DMS79 (cell line): ENCODE data around the gene TSPAN32.
"Not testable (repeated sequence)": the region's sequence is repeated elsewhere in the genome, so short reads cannot be mapped to it uniquely, and the experiment has no call there.

Experiments
- DNase-seq: peaks from one replicate; lab custom pipeline; 2025; lab: John Stamatoyannopoulos, UW

The TSPAN32 gene

DNA sequence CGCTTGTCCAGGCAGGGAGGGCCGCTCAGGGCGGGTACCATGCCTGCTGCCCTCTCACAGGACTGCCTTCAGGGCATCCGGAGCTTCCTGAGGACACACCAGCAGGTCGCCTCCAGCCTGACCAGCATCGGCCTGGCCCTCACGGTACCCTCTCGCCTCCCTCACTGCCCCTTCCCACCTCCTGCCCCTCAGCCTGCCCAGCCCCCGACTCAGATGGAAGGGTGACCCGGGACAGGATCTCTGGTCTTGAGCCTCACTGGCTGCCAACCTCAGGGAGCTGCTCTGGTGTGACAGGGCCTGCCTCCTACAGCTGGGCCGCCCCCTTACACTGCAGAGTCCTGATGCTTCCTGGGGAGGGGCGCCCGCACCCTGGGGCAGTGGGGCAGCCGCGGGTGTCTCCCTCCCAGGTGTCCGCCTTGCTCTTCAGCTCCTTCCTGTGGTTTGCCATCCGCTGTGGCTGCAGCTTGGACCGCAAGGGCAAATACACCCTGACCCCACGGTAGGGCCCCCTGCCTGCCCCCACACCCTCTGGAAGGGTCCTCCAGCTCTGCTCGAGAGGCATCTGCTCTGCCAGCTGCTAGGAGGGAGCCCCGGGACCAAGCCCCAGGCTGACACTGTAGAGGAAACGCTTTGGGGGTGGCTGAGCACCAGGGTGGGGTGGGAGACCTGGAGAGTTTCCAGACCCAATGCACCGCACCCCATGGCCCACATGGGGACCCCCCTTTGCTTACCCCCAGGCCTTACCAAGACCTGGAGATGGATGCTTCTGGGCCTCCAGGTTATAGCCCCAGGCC is 14.6 kb downstream of the TSPAN32 start:
- DNase-seq, result no peak

DNA sequence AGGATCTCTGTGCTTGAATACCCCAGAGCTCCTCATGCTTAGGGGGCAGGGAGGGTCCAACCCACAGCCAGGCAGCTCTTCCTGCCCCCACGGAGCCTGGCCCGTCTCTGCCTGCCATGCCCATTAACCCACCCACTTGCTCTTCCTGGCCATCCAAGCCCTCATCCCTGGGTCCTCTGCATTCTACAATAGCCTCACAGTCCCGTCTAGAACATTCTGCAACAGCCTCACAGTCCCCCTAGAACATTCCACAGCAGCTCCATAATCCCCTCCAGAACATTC is 15.1 kb downstream of the TSPAN32 start:
- no peak for DNase-seq

DNA sequence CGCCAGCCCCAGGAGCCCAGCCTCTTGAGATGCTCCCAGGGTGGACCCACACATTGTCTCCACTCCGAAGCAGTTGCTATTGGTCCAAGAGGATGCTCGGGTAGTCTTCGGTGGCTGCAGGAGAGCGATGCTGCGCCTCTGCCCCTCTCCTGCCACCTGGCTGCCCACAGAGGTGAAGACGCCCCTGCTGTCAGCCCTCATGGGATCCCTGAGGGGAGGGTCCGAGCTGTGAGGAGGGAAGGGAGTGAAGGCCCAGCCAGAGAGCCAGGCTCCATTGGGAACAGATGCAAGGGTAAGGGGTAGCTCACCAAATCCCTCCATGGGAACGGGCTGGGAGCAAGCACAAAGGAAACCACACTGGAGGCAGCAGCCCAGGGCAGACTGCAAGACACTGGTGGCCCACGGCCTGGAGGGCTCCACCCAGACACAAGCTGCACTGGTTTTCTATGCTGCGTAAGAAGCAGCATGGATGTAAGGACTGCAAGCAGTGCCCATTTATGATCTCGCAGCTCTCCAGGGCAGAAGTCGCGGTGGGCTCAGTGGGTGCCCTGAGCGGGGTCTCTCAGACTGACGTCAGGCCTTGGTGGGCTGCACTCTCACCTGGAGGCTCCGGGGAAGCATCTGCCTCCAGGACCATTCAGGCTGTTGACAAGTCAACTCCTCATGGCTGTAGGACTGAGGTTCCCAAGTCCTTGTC is 15.7 kb downstream of the TSPAN32 start:
- DNase-seq, result no peak

DNA sequence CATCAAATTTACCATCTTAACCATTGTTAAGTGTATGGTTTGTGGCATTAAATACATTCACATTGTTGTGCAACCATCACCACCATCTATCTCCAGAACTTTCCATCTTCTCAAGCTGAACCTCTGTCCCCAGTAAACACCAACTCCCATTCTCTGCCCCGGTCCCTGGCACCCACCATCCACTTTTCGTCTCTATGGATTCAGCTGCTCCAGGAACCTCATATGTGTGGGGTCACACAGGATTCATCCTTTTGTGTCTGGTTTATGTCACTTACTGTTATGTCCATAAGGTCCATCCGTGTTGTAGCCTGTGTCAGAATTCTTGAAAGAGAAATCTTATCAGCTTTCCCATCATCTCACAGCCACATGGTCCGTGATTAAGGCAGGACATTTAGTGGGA is 16.3 kb downstream of the TSPAN32 start:
- DNase-seq, result no peak

DNA sequence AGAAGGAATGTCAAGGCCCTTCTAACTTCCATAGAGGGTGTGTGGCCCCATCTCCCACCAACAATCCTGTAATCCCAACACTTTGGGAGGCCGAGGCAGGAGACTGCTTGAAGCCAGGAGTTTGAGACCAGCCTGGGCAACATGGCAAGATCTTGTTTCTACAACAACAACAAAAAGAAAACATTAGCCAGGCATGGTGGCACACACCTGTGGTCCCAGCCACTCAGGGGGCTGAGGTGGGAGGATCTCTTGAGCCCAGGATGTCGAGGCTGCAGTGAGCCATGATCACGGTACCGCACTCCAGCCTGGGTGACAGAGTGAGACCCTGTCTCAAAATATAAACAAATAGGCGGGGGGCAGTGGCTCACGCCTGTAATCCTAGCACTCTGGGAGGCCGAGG is 16.9 kb downstream of the TSPAN32 start:
- DNase-seq, result no peak

DNA sequence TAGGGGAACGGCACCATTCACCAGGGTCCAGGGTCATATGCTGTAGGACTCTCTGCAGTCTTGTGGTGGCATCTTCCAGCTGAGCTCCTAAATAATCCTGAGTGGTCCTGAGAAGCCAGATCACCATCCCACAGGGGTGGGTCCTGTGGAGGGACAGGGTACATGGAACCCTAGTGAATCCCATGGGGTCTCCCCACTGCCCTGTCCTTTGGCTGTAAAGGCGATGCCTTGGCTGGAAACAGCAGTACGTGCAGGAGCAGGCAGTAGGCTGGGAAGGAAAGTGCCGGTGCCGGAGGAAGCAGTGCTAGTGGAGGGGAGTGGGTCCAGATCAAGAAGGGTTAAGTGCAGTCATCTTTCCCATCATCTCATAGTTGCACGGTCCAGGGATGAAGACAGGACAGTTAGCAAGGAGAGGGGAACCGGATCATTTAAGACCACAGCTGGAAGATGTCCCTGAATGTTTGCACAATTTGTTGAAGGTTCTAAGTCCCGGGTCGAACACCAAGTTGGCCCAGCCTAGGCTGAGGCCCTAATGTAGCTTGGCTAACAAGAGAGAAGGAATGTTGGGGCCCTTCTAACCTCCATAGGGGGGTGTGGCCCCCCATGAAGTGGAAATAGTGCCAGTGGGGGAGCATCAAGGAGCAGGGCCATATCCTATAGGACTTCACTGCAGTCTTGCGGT is 18.1 kb downstream of the TSPAN32 start:
- no peak for DNase-seq

DNA sequence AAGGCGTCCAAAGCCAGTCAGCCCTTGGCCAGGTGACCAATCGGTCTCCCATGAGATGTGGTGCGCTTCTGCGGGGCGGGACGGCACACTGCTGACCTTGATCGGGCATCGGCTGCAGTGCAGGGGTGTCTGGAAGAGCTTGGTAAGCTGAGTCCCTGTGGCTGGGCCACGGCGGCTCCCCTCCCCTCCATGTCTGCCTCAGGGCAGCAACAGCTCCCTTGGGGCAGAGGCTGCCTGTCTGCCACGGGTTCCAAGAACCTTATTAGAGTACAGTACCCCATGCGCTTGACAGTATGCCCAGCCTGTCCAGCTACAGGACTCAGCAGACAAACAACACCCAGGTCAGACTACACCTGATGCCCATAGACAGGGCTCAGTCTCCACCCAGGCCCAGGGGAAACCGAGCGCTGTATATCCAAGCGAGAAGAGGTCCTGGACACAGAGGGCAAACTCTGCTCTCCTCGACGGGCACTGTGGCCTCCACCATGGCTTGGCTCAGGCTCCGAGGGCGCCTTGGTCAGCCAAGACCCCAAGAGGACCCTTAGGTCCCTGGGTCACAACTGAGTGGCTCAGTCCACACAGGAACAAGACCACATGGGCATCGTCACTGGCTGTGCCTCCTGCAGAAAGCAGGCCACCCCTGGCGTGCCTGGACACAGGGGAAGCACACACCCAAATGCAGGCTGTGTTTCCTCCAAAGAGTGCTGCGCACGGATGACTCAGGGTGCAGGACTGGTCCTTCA is 18.9 kb downstream of the TSPAN32 start:
- no peak for DNase-seq

DNA sequence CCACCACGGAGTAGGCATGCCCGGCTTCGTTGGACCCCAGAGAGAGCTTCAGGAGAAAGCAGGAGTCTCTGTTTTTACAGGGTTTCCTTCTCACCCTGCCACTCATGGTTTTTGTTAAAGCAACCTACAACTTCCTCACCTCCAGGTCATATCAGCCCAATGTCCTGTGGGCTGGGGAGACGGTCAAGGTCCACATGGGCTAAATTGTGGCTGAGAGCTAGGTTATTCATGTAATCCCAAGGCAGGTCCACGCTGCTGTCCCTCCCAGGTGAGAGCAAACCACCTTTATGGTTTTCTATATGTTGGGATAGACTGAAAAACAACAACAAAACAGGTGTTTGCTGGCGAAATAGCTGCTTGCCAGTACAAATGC is 19.5 kb downstream of the TSPAN32 start:
- DNase-seq, result no peak

DNA sequence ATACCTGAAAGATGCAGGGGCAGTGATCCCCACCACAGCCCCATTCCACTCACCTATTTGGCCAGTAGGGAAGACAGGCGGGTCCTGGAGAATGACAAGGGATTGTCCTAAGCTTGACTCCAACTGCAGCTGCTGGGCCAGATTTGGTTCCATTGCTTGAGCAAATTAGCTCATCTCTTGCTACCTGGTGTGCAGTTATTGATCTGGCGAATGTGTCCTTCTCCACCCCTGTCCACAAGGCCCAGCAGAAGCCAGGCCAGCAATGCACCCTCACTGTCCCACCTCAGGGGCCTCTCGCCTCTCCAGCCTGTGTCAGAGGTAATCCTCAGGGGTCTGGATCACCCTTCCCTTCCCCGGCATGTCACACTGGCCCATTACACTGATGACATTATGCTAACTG is 23.3 kb downstream of the TSPAN32 start:
- no peak for DNase-seq

DNA sequence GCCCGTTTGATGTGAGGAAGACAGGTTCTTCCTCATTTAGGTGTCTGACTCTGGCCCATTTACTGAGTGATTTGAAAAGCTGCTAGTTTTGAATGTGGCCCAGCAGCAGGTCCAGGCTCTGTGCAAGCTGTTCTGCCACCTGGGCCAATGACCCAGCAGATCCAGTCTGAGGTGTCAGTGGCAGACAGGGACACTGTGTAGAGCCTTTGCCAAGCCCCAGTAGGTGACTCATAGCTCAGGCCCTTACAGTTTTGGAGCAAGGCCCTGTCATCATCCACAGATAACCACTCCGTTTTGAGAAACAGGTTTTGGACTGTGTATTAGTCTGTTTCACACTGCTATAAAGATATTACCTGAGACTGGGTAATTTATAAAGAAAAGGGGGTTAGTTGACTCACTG is 23.9 kb downstream of the TSPAN32 start:
- DNase-seq, result no peak

DNA sequence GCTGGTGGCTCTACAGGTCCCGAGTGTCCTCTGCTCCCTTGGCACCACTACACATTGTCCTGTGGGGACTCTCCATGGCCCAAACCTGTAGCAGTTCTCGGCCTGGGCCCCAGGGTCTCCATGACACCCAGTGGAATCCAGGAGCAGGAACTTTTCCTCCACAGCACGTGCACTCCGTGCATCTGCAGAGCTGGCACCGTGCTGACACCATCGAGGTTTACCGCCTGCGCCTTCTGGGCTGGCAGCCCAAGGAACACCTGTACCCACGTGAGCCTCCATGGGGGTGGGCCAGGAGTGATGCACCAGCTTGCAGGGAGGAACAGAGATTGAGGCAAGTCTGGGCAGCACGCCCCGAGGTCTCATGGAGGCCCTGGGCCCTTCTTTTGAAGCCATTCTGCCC is 25.2 kb downstream of the TSPAN32 start:
- no peak for DNase-seq

DNA sequence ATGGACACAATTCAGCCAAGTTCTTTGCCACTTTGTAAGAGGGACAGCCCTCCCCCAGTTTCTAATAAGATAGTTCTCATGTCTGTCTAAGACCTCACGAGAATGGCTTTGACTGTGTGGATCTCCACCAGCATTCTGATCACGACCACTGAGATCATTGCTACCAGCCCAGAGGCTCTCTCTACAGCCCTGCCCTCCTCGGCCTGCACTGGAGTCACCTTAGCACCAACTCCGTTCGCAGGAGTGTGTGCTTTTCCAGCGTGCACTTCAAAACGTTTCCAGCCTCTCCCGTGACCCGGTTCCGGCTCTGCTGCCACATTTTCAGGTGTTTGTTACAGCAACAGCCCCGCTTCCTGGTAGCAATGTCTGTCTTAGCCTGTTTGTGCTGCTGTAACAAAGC is 26.2 kb downstream of the TSPAN32 start:
- DNase-seq, result no peak

DNA sequence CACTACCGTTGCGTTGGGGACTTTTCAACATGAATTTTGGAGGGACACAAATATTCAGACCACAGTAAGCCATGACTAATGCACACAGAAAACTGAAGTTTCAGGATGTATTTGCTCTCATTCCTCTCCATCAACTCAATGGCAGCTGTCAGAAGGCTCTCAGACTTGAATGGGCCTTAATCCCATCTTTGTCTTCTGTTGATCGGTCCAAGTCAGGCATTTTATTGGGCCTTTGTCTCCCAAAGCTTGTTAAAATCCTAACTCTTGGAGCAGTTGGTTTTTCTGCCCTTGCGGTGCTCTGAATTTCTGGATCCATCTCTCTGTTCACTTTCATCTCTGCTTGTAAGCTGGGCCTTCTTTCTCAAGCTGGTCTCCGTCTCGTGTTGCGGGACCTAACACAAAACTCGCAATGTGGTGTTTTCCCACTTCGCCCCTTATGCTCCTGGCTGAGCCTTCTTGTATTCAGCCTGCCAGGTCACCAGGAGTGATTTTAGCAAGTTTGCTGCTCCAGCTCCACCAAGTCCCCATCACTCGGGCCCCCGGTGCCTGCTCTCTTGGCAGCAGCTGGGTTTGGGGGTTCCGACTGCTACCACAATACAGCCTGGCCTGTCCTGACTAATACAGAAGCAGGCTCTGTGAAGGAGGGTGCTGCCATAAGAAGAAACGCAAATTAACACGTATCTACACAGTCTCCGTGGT is 27.0 kb downstream of the TSPAN32 start:
- no peak for DNase-seq

DNA sequence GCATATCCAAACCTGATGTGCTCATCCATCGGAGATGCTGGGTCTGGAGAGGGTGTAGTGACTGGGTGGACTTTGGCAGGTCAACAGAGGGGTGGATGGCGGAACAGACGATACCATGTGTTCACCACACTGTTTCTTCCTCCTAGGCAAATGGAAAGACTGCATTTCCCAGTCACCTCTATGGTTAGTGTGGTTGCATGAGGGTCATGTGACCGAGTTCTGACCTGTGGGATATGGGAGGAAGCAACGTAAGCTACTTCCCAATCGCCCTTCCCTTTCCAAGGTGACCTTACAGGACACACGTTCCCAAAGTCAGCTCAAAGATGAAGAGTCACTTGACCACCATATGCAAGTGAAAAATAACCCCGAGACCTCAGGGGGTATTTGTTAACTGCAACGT is 27.7 kb downstream of the TSPAN32 start:
- DNase-seq, result no peak

DNA sequence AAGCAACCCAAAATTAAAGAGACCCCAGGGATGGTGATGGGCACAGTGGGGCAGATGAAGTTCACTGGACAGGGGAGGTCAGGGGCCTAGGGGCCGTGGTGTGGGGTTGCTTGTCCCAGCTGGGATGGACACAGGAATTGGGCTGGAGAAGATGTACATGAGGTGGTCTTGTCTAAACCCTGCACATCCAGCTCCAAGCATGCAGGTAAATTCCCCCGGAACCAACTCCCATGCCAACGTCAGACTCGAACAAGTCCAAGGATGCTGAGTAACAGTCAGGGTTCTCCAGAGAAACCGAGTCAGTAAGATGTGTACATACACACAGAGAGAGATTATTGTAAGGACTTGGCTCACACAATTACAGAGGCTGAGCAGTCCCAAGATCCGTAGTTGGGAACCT is 28.9 kb downstream of the TSPAN32 start:
- DNase-seq, result no peak

DNA sequence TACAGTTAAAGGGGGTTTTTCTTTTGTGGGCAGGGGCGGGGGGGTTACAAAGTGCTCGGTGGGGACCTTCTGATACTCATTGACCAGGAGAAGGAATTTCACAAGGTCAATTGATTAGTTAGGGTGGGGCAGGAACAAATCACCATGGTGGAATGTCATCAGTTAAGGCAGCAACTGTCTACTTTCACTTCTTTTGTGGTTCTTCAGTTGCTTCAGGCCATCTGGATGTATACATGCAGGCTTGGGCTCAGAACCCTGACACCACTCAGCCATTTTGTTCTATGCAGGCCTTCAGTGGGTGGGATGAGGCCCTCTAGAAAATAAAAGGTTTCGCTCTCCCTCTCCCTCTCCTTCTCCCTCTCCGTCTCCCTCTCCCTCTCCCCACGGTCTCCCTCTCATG is 29.6 kb downstream of the TSPAN32 start:
- no peak for DNase-seq

DNA sequence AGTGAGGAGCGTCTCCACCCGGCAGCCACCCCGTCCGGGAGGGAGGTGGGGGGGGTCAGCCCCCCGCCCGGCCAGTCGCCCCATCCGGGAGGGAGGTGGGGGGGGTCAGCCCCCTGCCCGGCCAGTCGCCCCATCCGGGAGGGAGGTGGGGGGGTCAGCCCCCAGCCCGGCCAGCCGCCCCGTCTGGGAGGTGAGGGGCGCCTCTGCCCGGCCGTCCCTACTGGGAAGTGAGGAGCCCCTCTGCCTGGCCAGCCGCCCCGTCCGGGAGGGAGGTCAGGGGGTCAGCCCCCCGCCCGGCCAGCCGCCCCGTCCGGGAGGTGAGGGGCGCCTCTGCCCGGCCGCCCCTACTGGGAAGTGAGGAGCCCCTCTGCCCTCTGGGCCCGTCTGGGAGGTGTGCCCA is 30.8 kb downstream of the TSPAN32 start:
- DNase-seq, result not testable (repeated sequence)

DNA sequence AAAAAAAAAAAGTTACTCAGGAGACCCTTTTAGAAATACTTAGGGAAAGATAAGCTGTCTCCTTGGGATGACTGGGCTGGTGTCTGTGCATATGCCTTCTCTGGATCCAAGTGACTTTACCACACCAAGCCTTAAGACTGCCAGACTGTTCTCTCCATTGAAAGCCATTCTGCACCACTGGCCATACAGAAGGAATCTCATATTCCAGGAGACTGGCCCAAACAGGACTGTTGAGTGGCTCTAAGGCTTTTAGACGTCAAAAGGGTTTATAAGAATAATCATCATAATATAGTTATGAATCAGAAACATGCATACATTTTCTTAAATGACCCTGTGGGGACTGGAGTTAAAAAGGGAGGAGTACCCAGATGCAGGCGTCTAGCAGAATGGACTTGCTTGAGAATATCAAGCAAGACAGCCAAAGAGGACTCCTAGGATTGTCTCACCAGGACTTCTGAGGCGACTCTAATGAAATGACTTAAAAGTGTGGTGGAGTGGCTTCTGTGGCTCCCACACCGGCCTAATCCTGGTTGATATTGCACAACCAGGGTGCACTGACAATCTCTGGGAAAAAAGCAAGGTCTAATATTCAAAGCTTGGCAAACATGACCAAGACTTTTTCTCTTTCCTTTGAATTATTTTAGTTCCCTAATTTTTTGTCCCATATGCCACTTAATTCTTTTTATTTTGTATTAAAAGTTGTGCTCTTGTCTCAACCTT is 31.8 kb downstream of the TSPAN32 start:
- not testable (repeated sequence) for DNase-seq

DNA sequence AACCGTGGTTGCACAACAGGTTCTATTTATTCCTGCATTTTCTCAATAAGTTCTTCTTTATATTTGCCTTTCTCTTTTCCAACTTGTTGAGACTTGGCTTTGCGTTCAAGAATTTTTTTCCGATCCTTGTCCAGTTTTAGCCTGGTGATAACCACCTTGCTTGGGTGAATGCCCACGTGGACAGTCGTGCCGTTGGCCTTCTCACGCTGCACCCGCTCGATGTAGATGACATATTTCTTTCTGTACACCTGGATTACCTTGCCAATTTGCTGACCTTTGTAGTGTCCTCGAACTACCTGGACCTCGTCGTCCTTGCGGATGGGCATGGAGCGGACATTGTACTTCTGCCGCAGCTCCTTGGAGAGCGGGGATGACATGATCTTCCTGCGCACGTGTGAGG is 33.5 kb downstream of the TSPAN32 start:
- not testable (repeated sequence) for DNase-seq

DNA sequence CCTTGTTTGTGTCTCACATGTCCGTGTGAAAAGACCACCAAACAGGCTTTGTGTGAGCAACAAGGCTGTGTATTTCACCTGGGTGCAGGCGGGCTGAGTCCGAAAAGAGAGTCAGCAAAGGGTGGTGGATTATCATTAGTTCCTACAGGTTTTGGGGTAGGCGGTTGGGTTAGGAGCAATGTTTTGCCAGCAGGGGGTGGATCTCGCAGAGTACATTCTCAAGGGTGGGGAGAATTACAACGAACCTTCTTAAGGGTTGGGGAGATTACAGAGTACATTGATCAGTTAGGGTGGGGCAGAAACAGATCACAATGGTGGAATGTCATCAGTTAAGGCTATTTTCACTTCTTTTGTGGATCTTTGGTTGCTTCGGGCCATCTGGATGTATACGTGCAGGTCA is 36.9 kb downstream of the TSPAN32 start:
- not testable (repeated sequence) for DNase-seq

DNA sequence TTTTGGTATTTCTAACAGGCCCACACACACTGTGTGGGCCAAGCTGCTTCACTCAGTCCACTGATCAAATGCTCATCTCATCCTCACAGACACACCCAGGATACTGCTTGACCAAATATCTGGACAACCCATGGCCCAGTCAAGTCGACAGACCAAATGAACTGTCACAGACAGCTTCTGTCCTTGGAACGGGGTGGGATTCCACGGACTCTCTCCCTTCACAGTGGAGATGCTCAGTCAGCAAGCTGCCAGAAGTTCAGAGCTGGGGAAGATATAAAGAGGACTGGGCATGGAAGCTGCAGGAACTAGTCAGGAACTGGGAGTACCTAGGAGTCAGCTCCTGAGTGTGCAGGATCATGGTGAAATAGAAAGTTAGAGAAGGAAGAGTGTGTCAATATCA is 40.7 kb downstream of the TSPAN32 start:
- no peak for DNase-seq
